ENCODE data around the gene SSR1.

- TF ChIP-seq EZH2 (optimal IDR thresholded peaks at IDR 0.05; ENCODE audit: low read depth, low read length) (no peak), CTCF (IDR thresholded peaks at IDR 0.05; ENCODE audit: low read length) (no peak), EZH2phosphoT487 (IDR thresholded peaks at IDR 0.05; ENCODE audit: low read length) (no peak)
Observed at GRCh38 chr6:7222197-7222596, 90.8 kb downstream of the SSR1 start.

Measured in MM.1S (cell line).